ENCODE data around the gene S100A12.
A peak's percentile ranks its signal among the peaks of the same experiment; 100 is the strongest.

S100A12 gene

DNA sequence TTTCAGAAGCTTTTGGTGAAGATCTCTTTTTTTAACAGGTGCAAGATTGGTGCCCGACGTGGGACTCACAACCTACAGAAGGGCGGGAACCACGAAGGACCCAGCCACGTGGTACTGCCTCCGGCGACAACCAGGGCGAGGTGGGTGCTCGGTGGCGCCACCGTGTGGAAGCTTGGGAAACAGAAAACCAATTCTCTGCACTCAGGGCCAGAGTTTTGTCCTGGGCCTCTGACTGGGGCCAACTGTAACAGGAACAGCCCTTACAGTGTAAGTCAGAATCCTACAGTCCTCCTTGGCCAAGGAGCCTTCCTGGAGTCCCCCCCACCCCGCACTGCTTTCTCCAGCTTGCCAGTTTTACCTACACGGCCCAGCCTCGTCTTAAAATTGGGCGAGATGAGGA, 29.3 kb upstream of the S100A12 start:
- TF ChIP-seq, protein P1, sequence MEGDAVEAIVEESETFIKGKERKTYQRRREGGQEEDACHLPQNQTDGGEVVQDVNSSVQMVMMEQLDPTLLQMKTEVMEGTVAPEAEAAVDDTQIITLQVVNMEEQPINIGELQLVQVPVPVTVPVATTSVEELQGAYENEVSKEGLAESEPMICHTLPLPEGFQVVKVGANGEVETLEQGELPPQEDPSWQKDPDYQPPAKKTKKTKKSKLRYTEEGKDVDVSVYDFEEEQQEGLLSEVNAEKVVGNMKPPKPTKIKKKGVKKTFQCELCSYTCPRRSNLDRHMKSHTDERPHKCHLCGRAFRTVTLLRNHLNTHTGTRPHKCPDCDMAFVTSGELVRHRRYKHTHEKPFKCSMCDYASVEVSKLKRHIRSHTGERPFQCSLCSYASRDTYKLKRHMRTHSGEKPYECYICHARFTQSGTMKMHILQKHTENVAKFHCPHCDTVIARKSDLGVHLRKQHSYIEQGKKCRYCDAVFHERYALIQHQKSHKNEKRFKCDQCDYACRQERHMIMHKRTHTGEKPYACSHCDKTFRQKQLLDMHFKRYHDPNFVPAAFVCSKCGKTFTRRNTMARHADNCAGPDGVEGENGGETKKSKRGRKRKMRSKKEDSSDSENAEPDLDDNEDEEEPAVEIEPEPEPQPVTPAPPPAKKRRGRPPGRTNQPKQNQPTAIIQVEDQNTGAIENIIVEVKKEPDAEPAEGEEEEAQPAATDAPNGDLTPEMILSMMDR (conservative IDR thresholded peaks at IDR 0.05; ENCODE audit: low read depth, low read length) = peak; percentile 25
- no peak for DNase-seq (ENCODE audit: low read depth)
- H3K4me3 ChIP-seq (ENCODE audit: low read depth, low read length) = no peak overlapping the region

DNA sequence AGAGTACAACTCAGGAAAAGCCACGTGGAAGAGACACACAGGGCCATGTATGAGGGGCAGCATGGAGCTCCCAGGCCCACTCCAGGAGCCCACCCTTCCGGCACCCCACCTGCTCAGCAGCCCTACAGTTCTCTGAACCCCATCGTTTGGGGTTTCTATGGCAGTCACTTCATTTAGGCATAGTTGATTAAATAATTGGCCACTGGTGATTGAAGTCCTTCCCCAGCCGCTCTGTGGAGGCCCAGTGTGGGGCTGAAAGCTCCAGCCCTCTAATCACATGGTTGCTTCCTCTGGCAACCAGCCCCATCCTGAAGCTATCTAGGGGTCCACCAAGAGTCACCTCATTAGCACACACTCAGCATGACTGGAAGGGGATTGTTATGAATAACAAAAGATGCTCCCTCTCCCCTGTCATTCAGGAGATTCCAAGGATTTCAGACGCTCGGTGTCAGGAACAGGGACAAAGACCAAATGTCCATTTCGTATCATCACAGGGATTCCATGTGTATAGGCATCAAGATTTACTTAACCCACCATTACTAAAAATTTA, 28.7 kb upstream of the S100A12 start:
- TF ChIP-seq, protein P1 (conservative IDR thresholded peaks at IDR 0.05; ENCODE audit: low read depth, low read length) = no peak
- H3K4me3 ChIP-seq (ENCODE audit: low read depth, low read length) = no peak overlapping the region
- DNase-seq (ENCODE audit: low read depth) = no peak

DNA sequence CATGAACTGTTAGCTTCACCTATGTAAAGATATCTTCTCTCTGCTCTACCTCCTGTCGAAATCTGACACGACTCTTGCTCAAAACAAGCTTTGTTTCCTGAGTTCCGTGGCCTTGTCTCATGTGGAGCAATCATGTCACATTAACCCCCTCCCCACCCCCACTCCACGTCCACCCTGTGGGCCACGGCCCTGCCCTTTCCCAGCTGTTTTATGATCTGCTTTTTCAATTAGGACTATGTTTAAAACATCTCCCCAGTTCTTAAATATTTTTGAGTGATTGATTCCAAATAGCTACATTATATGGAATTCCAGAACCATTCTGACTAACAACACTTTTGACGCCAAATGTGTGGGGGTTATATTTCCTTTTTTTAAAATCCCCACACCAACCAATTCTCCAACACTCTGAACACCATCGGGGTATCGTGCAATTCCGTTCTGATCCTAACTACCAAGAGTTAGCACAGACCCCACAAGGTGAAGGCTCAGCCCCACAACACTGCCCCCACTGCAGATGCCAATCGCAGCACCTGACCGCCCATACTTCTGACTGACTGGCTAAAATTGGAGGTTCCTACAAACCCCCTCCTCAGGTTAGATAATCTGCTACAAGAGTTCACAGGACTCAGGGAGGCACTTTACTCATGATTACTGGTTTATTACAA, 28.1 kb upstream of the S100A12 start:
- no peak overlapping the region for H3K4me3 ChIP-seq (ENCODE audit: low read depth, low read length)
- TF ChIP-seq, protein P1 (conservative IDR thresholded peaks at IDR 0.05; ENCODE audit: low read depth, low read length) = no peak
- no peak for DNase-seq (ENCODE audit: low read depth)

DNA sequence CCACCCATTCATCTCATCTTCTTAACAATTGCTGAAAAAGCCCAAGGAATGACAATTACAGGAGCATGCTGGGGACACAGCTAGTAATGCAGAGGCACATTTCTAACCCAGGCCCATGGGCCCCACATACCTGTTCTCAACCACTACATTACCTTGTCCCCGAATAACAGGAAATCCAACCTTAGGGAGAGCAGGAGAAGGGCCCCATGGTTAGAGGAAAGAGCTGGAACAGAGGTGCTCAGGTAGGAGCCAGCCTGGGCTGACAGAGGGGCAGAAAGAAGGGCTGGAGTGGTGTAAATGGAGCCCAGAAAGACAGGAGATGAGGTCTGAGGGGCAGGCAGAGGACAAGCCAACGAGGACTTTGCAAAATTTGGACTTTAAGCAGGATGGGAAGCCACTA, 26.8 kb upstream of the S100A12 start:
- DNase-seq (ENCODE audit: low read depth) = no peak
- H3K4me3 ChIP-seq (ENCODE audit: low read depth, low read length) = no peak overlapping the region
- TF ChIP-seq, protein P1 (conservative IDR thresholded peaks at IDR 0.05; ENCODE audit: low read depth, low read length) = no peak

DNA sequence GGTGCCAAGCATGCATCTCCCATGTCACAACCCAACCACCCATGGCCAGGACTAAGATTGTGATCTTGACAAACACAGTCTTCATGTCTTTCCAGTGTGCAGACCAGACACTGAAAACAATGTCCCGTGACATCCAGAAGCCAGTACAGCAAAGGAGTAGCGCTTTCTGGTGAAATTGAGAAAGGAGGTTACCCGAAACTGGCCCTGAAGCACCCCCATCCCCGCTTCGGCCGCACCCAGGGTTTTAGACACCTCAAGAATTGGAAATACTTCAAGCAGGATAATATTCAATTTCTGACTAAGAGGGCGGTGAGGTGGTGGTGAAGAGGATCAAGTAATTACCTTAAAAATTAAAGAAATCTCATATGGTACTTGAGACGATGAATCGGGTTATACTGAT, 26.0 kb upstream of the S100A12 start:
- H3K4me3 ChIP-seq (ENCODE audit: low read depth, low read length) = no peak overlapping the region
- no peak for DNase-seq (ENCODE audit: low read depth)
- TF ChIP-seq, protein P1 (conservative IDR thresholded peaks at IDR 0.05; ENCODE audit: low read depth, low read length) = no peak

DNA sequence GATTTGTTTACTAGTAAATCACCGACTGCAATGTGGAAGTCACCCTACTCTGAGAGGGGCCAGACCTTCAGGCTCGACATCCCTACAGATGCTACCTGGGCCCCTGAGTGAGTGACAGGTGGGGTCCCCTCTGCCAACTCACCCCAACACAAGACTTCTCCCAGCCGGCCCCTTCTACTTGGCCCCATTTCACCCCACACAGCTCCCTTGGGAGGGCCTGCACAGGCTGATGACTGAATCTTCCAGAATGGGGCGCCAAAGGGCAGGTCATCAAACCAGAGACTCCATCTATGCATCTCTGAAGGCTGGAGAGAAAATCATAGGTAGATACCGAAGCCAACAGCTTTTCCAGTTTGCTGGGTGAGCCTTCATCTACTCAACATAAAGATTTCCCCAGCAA, 24.8 kb upstream of the S100A12 start:
- DNase-seq (ENCODE audit: low read depth) = no peak
- TF ChIP-seq, protein P1 (conservative IDR thresholded peaks at IDR 0.05; ENCODE audit: low read depth, low read length) = no peak

More for the DNA sequence above, 24.8 kb upstream of the S100A12 start:
- no peak overlapping the region for H3K4me3 ChIP-seq (ENCODE audit: low read depth, low read length)

Data from choroid plexus epithelial cell (primary cell).